Activated effector memory CD4-positive, alpha-beta T cell treated with anti-CD3 and anti-CD28 coated beads, Interleukin-2, amount 50 U/mL, for 16 hours (primary cell): ENCODE data around the gene RNPC3.

Source experiments
- DNase-seq: peaks from one replicate; pipeline ENCODE4 v3.0.0-alpha.2; 2020

The RNPC3 gene, protein sequence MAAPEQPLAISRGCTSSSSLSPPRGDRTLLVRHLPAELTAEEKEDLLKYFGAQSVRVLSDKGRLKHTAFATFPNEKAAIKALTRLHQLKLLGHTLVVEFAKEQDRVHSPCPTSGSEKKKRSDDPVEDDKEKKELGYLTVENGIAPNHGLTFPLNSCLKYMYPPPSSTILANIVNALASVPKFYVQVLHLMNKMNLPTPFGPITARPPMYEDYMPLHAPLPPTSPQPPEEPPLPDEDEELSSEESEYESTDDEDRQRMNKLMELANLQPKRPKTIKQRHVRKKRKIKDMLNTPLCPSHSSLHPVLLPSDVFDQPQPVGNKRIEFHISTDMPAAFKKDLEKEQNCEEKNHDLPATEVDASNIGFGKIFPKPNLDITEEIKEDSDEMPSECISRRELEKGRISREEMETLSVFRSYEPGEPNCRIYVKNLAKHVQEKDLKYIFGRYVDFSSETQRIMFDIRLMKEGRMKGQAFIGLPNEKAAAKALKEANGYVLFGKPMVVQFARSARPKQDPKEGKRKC

DNA sequence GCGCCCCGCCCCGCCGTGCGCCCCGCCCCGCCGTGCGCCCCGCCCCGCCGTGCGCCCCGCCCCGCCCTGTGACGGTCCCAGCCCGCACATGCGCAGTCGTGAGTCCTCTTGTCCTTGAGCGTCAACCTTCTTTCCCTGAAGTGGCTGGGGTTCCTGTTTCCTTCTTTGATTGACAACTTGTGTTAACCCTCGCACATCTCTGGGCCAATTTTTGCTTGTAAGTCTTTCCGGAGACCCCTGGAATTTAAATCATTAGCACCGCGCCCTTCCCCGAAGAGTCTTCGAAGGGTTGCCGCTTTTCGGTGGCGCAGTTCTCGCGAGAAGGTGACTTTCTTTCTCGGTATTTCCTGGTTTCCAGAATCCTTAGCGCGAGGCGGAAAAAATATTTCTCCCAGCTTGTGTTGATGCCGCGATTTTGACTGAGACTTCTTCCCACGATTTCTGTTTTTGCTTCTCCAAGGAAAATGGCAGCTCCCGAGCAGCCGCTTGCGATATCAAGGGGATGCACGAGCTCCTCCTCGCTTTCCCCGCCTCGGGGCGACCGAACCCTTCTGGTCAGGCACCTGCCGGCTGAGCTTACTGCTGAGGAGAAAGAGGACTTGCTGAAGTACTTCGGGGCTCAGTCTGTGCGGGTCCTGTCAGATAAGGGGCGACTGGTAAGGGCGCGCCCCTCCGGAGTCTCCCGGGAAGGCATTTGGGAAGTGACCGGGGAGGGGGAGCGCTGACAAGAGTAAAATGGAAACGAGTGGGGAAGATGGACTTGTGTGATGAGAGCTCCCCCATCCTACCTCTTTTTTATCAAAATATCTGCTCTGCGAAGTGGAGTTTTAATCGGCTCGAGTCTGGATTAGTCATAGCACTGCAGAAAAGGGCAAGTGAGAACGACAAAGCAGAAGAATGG is at the start of gene RNPC3:
Gene RNPC3 (plus strand): TSS at position 93 of the 901 bp plus-strand sequence. CDS start 372 bp downstream, at position 465.
- peak; percentile 95 for DNase-seq

DNA sequence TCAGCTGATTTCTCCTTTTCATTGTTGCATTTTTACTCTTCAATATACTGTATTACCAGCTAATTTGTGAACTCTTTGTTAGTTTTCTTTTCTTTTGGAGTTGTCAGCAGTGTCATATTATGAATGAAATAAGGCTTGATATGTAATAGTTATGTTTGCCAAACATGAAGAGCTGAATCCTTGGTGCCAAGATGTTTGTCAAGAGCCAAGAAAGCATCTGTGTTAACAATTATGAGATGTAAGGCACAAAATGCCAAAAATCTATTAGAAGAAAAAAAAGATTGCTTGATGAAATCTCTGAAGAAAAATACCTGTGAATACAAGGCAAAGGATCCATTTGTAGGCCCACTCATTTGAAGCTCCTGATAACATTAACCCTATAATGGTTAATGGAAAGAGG is 48.4 kb upstream of the RNPC3 start:
- no peak for DNase-seq

DNA sequence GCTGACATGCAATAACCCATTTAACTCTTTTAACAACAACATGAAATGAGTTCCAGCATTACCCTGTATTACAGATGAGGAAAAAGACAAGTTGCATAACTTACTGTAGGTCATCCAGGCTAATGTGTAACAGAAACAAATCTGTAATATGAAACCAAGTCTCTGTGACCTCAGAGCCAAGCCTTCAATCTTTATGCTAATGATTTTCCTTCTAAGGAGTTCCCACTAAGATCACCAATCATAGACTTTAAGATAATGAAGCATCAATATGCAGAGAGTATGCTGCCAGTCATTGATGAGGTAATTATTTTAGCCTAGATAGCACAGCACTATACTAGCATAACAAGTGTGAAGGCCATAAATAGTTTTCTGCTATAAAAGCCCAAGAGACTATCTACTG is 35.6 kb upstream of the RNPC3 start:
- no peak for DNase-seq

DNA sequence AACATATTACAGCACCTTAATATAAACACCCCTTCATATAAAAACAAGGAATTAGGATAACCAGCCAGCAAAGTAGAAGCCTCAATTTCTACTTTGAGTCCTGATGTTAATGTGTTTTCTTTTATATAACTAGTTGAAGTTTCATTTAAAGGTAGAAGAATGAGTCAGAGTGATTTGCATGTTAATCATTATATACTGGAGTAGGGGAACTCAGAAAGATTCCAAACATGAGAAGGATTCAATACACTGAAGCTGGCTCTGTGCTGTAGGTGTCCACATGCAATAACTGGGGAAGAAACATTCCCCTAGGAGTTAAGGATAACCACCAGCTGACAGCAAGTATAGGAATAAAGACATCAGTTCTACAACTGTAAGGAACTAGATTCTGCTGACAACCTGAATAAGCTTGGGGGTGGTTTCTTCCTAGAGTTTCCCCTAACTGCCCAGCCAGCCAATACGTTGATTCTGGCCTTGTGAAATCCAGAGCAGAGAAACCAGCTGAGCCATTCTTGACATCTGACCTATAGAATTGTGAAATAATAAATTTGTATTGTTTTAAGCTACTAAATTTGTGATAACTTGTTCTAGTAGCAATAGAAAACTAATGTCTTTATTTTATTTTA is 33.4 kb upstream of the RNPC3 start:
- DNase-seq, result no peak

DNA sequence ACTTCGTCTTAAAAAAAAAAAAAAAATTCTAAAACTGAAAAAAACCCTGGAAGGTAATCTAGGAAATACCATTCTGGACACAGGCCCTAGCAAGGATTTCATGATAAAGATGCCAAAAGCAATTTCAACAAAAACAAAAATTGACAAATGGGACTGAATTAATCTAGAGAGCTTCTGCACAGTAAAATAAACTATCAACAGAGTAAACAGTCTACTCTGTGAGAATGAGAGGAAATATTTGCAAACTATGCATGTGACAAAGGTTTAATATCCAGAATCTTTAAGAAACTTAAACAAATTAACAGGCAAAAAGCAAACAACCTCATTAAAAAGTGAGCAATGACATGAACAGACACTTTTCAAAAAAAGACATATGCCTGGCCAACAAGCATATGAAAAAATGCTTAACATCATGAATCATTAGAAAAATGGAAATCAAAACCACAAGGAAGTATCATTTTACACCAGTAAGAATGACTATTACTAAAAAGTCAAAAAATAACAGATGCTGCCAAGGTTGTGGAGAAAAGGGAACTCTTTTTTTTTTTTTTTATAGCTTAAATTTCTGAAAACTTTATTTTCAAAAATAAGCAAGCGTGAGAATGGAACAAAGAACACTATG is 29.4 kb upstream of the RNPC3 start:
- DNase-seq, result no peak

DNA sequence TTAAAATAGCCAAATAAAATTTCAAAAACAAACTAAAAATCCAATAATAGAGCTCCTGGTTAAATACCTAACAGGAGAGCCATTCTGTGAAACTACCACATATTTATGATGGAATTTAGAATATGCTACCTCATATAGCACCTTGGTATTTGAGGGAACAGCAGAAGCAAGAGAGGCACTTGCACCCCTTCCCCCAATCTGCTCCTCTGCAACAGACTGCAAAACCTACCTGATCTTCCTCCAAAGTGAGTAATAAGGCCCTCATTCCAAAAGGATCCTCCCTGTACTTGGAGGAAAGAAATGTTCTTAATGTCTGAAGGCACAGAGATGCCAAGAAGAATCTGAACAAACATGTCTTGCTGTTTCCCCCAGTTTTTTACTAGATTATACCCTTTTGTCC is 28.1 kb upstream of the RNPC3 start:
- DNase-seq, result no peak

DNA sequence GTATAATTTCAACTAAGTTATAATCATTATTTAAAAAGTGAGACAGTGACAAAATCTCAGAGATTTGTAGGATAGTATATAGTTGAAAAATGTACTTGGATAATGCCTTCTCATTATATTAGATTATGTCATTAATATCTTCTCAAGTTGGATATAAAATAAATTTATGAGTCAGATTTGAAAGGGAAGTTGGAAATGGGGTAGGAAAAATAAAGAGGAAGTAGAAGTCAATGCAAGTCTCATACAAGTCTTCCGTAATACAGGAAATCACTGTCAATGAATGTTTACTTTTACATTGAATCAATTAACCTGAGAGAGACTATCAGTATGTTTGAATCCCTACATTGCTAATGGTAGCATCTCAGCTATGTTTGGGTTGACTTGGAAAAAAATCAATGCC is 16.2 kb upstream of the RNPC3 start:
- DNase-seq, result no peak

DNA sequence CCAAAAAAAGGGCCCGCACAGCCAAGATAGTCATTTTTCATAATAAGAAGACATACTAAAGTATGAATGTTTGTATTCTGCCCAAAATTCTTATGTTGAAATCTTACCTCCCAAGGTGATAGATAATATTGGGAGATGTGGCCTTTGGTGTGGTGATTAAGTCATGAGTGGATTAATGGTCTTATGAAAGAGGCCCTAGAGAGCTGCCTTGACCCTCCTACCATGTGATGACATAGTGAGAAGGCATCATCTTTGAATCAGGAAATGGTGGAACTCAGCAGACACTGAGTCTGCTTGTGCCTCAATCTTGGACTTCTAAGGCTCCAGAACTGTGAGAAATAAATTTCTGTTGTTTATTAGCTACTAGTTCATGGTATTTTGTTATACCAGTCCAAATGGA is 11.8 kb upstream of the RNPC3 start:
- DNase-seq, result no peak

DNA sequence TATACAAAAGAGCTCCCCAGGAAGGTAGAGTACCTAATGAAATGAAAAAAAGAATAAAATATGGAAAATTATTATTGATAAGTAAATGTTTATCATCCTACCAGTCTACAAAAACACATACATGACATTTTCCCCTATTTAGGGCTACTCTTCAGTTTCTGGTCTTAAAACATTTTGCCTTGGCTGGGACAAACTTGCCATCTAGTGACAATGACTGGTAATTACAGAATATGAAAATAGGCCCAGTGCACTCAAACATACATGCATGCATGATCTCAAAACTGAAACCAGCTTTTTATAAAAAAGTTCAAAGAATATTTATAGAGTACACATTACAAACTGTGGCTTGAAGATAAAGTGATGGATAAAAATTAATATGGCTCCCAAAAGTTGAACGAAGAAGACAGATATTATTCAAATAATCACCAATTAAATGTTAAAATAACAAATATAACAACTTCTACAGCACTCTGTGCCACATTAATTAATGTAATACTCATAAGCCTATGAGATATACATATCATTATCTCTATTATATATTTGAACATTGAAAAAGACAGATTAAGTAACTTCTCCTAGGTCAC is 10.5 kb upstream of the RNPC3 start:
- no peak for DNase-seq

DNA sequence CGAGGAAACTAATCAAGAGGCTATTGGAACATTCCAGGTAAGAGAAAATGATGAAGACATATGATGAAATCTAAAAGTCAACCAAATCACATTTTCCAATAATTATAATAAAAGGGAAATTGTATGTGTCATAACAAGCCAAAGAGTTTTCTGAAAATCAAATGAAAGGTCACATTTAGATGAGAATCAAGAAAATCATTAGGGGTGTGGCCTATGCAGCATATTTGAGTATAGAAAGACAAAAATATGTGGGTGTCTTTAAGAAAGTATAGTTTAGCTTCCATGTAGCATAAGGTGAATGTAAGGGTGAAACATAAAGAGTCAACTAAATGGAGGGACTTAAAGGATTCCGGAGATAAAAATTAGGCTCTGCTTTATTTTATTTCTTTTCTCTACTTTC is 9.2 kb upstream of the RNPC3 start:
- no peak for DNase-seq

DNA sequence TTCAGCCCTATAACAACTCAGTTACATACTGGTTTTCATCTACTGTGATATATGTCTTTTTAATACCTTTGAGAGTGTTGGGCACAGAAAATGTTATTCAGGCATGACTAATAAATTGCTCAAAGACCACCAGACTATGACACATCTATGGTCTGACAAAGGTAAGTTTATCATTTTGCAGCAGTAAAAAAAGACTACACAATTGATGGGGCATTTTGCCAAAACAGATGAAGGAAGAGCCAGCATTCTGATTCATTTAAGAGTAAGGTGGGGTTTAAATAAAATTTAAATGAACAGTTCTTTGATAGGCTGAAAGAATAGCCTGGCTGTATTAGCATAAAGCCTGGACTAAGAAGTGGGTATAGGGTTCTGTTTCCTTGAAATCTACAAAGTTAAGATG is 8.8 kb upstream of the RNPC3 start:
- DNase-seq, result no peak

DNA sequence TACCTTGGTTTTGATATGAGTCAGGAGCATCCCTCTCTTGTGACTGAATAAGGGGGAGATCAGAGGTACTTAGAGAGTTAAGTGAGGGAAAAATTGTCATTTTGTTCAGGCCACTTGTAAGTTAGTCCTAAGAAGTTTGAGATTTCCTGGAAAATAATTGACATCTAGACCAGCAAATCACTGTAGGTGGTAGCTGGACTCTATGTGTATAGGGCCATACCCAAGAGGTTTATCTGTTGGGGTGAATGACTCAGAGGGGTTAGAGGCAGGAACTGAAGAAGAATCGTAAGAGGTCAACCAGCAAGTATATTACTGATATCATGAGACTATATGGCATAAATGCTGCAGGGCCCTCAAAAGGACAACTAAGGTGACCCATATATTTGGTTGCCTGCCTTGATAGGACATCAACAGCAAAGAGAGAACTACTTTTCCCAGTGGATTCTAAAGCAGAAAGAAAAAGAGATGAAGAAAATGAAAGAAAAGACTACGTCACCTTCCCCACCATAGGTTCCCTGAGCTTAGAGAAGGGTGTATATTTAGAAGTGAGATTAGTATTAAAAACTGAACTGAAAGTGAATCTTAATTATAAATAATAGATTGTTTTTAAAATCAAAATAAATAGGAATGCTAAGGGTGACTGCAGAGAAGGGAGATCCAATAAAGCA is 8.0 kb upstream of the RNPC3 start:
- no peak for DNase-seq

DNA sequence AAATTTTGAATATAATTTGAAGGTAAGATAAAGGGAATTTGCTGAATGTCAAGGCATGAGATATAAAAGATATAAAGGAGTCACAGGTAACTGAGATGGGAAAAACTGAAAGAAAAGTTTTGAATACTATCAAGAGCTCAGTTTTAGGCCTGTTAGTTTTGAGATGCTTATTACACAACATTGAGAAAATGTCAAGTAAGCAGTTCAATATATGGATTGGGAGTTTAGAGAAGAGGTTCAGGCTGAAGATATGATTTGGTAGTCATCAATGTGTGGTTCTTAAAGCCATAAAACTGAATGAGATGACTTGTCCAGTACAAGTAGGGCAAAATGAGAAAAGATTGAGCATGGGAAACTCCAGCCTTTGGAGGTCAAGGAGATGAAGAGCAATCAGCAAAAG is 4.7 kb upstream of the RNPC3 start:
- DNase-seq, result no peak

DNA sequence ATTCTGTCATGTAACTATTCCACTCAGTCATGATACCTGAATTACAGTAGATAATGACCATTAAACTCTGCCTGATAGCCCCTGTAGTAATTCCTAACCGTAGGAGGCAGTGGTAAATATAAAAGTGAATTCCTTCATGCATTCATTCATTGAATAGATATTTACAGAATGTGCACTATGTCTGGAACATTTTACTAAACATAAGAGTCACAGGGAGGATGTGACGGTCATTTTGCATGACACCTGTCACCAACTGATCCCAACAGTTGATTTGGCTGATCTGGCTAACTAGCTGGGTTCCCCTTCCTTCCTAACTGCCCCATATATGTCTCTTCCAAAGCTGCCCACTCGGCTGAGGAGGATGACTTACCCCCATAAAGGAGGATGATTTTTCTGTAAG is 2.2 kb upstream of the RNPC3 start:
- no peak for DNase-seq

DNA sequence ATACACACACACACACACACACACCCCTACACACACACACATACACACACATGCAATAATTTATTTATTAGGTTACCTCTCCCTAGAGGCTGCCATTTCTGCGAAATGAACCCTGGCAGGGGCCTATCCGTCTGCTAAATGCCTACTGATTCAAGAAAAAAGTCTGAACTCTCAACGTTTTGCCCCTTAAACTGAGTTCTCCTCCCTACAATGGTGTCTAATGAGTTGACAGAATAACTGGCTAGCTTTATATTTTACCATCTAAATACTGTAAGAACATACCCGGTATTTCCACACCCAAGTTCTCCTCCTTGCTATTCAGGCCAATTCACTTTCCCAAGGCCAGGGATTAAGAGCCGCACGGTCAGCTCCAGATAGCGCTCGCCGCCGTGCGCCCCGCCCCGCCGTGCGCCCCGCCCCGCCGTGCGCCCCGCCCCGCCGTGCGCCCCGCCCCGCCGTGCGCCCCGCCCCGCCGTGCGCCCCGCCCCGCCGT is 339 bp upstream of the RNPC3 start:
- no peak for DNase-seq

DNA sequence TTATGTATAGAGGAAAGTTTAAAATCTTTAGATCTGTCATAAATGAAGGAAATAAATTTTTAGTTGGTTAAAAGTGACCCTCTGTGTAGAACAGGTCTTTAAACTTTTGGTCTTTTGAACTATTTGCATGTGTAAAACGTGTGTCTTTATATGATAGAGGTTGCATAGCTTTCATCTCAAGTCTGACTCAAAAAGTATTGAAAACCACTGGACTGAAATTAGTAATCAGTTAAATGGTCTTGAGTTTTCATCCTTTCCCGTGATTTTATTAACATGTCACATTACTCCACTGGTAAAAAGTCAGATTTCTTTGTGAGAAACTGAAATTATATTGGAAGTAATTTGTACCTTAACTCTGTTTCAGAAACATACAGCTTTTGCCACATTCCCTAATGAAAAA is 1.8 kb downstream of the RNPC3 start:
- no peak for DNase-seq

DNA sequence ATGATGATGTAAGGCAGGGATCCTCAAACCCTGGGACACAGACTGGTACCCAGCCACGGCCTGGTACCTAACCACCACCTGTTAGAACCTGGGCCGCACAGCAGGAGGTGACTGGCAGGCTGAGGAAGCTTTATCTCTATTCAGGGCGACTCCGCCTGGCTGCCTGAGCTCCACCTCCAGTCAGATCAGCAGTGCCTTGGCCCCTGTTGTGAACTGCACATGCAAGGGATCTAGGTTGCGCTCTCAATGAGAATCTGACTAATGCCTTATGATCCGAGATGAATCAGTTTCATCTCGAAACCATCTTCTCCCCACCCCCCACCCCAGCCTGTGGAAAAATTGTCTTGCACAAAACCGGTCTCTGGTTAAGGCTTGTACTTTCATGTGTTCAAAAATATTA is 4.2 kb downstream of the RNPC3 start:
- DNase-seq, result peak; percentile 85

DNA sequence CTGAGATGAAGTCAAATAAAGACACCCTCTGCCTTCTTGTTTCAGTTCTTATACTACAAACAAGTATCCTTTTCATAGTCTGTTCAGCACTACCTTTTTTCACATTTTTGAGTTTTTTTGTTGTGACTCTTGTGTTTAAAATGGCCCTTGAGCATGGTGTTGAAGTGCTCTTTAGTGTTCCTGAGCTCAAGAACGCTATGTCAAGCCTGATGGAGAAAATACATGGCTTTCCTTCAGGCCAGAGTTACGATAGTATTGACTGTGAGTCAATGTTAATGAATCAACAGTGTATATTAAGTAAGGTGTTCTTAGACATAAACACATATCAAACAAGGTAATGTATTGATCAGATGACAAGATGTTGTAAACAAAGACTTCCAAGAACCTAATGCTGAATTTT is 12.7 kb downstream of the RNPC3 start:
- DNase-seq, result no peak

DNA sequence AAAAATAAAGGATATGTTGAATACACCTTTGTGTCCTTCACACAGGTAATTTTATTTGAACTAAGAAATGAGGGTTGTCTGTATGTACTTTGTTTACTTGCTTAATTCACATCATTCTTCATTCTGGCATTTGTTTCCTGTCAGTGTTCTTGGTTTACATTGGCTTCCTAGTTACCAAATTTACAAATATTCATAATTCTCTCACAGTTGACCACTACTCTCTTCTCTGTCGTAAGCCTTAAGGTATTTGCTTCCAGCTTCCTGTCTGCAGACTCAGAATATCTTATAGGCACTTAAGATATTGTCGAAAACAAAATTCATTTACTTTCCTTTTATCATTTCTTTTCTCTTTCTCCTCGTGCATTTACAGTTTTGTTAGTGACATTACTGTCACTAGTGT is 15.9 kb downstream of the RNPC3 start:
- DNase-seq, result no peak

DNA sequence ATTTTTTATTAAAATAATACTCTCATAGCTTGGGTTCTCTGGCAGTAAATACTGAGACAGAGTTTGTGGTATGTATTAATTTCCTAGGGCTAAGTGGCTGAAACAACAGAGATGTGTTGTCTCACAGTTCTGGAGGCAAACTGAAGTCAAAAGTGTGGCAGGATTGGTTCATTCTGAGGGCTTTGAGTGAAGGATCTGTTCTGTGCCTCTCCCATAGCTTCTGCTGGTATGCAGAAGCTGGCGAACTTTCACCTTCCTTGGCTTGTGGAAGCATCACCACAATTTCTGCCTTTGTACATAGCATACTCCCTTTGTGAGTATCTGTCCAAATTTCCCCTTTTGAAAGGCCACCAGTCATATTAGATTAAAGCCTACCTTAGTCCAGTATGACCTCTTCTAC is 21.0 kb downstream of the RNPC3 start:
- no peak for DNase-seq

DNA sequence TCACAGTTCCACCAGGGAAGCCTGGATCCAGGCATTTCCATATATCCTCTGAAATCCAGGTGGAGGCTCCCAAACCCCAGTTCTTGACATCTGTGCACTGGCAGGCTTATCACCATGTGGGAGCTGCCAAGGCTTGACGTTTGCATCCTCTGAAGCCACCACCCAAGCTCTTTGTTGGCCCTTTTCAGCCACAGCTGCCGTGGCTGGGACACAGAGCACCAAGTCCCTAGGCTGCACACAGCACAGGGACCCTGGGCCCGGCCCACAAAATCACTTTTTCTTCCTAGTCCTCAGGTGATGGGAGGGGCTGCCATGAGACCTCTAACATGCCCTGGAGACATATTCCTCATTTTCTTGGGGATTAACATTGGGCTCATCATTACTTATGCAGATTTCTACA is 22.3 kb downstream of the RNPC3 start:
- DNase-seq, result no peak

DNA sequence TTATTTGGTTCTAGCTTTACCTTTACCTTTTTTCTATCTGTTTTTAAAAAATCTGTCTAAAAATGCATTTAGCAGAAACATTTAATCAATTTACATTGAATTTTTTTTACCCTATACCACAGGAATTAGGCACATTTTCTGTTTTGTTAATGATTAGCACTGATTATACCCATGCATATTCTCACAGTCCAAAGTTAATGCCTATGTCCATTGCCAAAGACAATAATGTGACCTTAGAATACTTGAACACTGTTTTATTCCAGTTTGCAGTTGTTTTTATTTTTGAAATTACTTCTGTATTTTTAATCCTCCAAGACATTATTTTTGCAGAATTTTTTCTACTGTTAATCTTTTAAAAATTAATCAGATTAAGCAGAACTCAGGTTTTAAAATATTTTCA is 34.9 kb downstream of the RNPC3 start:
- DNase-seq, result no peak
